Activated CD4-positive, CD25-positive, alpha-beta regulatory T cell treated with anti-CD3 and anti-CD28 coated beads, Interleukin-2, amount 50 U/mL, for 24 hours (primary cell): ENCODE measurements around the gene SLC6A4.

Experiments
- ATAC-seq, 2 donors: fragments of 150-1000 bp; cut with Tn5 transposase; one replicate each; pipeline ENCODE4 v1.10.0; 2021; ENCODE audit warnings: mild to moderate bottlenecking in 1 of 2, moderate library complexity in 1 of 2

The SLC6A4 gene

GRCh38 chr17:30170415-30170987 lies 65.0 kb downstream of the SLC6A4 start:
- ATAC-seq: no peak

DNA sequence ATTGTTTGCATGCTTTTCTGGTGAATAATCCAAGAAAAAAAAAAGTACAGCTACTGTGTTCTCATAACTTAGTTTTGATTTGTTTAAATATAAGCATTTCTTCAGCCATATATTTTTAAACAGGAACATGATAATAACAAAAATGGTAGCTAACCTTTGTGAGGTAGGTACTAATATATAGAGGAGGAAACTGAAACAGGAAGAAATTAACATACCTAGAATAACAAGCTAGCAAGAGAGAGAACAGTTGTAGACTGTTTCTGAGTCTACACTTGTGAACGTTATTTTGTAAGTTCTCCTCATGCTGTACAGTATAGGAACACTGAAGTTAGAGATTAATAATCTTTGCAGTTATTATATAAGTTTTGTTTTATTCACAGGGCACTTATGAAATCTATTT lies 69.5 kb downstream of the SLC6A4 start:
- ATAC-seq: peak in 1 of 2 donors; percentile 41

- ATAC-seq: no peak
These were observed 70.3 kb downstream of the SLC6A4 start for GRCh38 chr17:30165147-30165546.

- ATAC-seq: no peak
These were observed 71.0 kb downstream of the SLC6A4 start for GRCh38 chr17:30164531-30164930.

- ATAC-seq: no peak
These were observed 73.9 kb downstream of the SLC6A4 start for GRCh38 chr17:30161601-30162000.

GRCh38 chr17:30160419-30161172 lies 74.9 kb downstream of the SLC6A4 start:
- no peak for ATAC-seq

DNA sequence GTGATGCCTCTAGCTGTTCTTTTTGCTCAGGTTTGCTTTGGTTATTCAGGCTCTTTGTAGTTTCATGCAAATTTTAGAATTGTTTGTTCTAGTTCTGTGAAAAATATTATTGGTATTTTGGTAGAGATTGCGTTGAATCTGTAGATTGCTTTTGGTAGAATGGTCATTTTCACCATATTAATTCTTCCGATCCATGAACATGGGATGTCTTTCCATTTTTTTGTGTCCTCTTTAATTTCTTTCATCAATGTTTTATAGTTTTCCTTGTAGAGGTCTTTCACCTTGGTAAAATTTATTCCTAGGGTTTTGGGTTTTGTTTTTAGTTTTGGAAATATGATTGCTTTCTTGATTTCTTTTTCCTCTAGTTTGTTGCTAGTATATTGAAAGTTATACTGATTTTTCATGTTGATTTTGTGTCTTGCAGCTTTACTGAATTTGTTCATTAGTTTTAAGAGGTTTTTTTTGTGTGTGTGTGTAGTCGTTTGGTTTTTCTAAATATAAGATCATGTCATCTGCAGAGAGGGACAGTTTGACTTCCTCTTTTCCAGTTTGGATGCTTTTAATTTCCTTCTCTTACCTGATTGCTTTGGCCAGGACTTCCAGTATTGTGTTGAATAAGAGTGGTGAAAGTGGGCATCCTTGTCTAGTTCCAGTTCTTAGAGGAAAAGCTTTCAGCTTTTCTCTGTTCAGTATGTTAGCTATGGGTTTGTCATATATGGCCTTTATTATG lies 76.4 kb downstream of the SLC6A4 start:
- ATAC-seq: no peak

GRCh38 chr17:30155389-30155788 lies 80.1 kb downstream of the SLC6A4 start:
- no peak for ATAC-seq

DNA sequence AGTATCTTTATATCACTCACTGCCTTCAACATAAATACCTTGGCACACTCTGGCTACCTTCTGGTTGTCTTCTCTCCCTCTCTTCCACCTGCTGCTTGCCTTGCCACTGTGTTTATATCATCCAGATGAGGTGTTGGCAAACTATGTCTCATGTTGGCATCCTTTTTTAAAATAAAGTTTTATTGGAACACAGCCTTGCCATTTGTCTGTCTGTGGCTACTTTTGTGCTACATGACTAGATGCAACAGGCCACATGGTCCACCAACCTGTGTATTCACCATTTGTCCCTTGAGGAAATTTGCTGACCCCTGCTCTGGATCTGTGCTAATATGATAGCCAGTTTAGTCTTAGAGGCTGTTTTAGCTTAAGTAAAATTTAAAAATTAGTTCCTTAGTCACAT lies 82.0 kb downstream of the SLC6A4 start:
- ATAC-seq: no peak

GRCh38 chr17:30151471-30151870 lies 84.0 kb downstream of the SLC6A4 start:
- no peak for ATAC-seq

DNA sequence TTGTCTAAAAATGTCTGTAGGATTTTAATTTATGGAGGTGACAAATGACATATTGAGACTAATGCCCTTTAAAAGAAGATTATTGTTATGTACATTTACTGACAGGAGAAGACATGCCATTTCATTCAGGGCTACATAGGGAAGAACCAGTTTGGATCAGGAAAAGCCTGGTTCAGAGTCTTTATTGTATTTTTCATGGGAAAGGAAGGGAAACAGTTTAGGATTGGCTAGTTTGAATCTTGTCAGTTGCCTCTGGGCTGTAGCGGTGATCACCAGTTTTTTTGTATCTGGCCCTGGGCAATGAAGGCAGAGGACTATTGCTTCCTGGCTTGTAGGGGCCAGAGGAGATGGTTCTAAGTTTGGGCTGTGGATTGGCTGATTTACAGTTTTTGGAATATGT lies 87.1 kb downstream of the SLC6A4 start:
- no peak for ATAC-seq

DNA sequence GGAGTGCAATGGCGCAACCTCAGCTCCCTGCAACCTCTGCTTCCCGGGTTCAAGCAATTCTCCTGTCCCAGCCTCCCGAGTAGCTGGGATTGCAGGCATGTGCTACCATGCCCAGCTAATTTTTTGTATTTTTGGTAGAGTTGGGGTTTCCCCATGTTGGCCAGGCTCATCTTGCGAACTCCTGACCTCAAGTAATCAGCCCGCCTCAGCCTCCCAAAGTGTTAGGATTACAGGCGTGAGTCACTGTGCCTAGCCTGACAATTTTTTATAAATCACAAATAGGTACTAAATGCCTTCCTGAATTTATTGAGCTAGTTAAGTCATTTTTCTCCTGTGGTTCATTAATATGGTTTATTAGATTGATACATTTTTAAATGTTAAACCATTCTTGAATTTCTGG lies 87.6 kb downstream of the SLC6A4 start:
- ATAC-seq: peak in 1 of 2 donors; percentile 24
